ENCODE measurements around the gene ARHGAP45.

The ARHGAP45 gene

GRCh38 chr19:1038978-1039645 is 27.9 kb upstream of the ARHGAP45 start:
- no peak for DNase-seq

DNA sequence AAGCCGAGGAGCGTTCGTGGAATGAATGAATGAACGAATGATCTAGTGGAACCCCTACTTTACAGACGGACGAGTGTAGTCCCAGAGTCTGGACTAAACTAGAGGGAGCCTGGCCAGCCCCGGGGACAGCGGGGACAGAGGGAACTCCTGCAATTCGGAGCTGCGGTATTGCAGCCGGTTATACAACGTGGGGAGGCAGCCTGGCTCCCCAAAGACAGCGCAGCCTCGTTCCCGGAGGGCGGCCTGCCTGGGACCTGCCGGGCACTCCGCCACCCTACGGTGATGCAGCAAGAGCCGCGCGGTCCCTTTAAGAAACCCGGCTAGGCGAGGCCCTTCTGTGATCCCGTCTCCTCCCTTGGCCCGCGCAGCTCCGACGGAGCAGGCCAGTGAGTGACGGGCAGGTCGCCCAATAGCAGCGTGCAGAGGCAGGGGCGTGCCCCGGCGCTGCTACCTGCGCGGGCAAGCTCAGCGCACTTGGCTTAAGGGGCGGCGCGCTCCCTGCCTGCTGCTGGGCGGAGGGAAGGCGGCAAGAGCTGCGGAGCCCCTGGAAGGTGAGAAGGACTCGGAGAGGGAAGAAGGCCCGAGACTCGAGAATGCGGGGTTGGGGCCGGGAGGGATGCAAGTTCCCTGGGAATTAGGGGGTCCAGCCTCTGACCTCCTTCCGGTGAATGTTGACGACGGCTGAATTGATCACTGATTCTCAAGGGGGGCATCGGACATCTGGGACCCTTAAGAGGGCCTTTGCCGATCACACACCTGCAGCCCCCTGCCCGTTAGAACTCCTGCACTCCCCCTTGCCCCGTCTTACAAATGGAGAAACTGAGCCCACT is 27.1 kb upstream of the ARHGAP45 start, which contains the start of gene ABCA7:
Gene ABCA7, plus strand, starts transcription at position 462 of the 830 bp plus-strand sequence. CDS start 1,255 bp downstream, outside the sequence.
- peak; percentile 98 for DNase-seq

DNA sequence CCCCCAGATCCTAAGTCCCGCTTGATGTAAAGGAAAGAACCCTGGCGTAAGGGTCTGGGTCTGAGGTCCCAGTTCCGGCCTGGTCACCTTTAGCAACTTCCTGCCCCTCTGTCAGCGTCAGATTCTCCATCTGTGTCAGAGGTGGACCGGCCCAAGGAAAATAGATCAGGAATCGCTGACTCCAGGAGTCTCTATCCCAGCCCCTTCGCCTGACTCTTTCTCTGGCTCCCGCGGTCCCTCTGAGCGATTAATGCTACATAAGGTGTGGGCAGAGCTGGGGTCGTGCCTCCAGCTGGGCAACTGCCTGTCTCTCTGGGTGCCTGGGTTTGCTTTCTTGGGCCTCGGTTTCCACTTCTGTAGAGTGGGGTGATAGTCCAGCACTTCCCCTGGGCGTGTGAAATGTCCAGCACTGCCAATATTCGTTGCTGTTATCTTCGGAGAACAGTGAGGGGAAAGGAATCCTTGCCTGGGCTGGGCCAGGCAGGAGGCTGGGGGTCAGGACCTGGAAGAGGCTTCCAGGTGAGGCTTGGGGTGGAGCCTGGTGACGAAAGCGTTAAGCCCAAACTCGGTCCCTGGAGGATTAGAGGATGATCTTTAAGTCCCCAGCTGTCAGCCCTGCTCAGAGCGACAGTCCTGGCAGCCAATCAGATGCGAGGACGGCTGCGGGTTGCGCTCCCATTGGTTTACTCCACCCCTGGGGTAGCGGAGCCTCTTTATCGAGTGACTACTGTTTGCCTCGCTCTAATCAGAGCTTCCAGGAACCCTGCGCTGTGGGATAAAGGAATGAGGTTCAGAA is 26.3 kb upstream of the ARHGAP45 start:
- peak; percentile 98 for DNase-seq

DNA sequence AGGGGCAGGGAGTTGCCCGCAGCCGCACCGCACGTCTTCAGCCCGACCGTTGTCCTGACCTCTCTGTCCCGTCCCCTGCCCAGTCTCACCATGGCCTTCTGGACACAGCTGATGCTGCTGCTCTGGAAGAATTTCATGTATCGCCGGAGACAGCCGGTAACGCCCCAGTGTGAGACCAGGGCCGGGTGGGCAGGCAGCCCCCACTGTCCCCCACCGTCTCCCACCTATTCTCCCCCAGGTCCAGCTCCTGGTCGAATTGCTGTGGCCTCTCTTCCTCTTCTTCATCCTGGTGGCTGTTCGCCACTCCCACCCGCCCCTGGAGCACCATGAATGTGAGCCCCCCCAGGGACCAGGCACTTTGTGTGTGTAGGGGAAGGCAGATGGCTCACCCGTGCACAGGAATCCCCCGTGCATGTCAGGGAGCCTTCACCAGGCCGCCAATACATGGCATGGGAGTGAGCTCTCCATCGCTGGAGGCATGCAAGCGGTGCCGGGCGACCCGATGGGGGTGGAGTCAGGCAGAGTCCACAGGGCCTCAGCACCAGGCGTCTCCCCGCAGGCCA is 25.6 kb upstream of the ARHGAP45 start:
- DNase-seq: no peak

GRCh38 chr19:1041835-1042685 is 24.9 kb upstream of the ARHGAP45 start:
- no peak for DNase-seq

- DNase-seq: no peak
These were observed 24.1 kb upstream of the ARHGAP45 start for GRCh38 chr19:1042689-1043511.

- DNase-seq: peak; percentile 92
These were observed 21.7 kb upstream of the ARHGAP45 start for GRCh38 chr19:1045247-1045603.

GRCh38 chr19:1046117-1046626 is 20.8 kb upstream of the ARHGAP45 start:
- DNase-seq: no peak

DNA sequence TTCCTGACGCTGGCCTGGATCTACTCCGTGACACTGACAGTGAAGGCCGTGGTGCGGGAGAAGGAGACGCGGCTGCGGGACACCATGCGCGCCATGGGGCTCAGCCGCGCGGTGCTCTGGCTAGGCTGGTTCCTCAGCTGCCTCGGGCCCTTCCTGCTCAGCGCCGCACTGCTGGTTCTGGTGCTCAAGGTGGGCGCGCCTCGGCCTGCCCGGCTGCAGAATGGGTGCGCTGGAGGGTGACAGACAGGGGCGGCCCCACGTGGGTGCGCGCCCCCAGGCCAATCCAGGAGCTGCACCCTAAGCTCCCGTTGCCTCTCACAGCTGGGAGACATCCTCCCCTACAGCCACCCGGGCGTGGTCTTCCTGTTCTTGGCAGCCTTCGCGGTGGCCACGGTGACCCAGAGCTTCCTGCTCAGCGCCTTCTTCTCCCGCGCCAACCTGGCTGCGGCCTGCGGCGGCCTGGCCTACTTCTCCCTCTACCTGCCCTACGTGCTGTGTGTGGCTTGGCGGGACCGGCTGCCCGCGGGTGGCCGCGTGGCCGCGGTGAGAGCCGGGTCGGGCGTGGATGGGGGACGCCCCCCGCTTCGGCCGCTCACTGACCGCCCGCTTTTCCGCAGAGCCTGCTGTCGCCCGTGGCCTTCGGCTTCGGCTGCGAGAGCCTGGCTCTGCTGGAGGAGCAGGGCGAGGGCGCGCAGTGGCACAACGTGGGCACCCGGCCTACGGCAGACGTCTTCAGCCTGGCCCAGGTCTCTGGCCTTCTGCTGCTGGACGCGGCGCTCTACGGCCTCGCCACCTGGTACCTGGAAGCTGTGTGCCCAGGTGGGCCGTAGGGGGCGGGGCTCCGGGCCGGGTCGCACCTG is 19.9 kb upstream of the ARHGAP45 start:
- DNase-seq: no peak

DNA sequence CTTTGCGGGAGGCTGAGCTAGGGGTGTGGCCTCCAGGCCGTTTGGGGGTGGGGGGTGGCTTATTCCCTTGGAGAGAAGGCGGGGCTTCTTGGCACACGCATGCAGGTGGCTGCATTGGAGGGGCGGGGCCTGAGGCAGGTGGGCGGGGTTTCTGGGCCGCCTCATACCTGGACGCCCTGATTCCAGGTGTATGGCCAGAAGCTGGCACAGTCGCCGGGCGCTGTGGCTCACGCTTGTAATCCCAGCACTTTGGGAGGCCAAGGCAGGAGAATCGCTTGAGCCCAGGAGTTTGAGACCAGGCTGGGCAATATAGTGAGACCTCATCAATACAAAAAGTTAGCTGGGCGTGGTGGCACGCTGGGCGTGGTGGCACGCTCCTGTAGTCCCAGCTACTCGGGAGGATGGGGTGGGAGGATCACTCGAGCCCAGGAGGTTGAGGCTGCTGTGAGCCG is 19.2 kb upstream of the ARHGAP45 start:
- no peak for DNase-seq

GRCh38 chr19:1049106-1049505 is 17.9 kb upstream of the ARHGAP45 start:
- DNase-seq: no peak

DNA sequence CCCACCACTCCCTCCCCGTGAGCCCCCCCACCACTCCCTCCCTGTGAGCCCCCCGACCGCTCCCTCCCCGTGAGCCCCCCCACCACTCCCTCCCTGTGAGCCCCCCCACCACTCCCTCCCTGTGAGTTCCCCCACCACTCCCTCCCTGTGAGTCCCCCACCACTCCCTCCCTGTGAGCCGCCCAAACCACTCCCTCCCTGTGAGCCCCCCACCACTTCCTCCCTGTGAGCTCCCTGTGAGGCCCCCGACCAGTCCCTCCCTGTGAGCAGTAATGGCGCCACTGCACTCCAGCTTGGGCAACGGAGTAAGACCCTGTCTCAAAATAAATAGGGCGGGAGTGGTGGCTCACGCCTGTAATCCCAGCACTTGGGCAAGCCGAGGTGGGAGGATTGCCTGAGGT is 17.2 kb upstream of the ARHGAP45 start:
- no peak for DNase-seq

GRCh38 chr19:1050989-1051788 is 15.8 kb upstream of the ARHGAP45 start:
- DNase-seq: no peak

GRCh38 chr19:1051791-1052190 is 15.2 kb upstream of the ARHGAP45 start:
- no peak for DNase-seq

- DNase-seq: no peak
These were observed 14.5 kb upstream of the ARHGAP45 start for GRCh38 chr19:1052349-1052975.

DNA sequence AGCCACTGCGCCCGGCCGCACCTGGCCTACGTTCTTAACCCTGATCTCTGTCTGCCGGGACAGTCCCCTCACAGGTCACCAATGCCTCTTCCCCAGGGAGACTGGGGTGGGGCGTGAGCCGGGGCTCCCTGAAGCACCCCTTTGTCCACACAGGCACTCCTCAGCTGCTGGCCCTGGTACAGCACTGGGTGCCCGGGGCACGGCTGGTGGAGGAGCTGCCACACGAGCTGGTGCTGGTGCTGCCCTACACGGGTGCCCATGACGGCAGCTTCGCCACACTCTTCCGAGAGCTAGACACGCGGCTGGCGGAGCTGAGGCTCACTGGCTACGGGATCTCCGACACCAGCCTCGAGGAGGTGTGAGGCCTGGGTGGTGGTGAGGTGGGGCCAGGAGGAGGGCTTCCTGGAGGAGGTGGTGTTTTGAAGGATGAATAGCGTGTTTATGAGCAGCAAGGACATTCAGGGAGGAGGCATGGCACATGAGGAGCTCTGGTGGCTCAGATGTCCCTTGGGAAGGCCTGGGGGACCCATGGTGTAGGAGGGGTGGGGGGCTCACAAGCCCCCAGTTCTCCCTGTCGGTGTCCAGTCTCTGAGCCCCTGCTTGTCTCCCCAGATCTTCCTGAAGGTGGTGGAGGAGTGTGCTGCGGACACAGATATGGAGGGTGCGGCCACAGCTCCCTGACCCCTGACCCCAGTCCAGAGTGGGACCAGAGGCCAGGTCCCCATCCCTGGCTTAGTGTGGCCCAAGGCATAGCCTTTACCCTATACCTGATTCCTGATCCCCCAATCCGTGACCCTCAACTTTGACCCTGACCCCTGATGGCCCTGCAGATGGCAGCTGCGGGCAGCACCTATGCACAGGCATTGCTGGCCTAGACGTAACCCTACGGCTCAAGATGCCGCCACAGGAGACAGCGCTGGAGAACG is 13.5 kb upstream of the ARHGAP45 start:
- no peak for DNase-seq
